Embryonic facial prominence (tissue), 1 donor: ENCODE data around the gene MAVS.
"Not testable (repeated sequence)": the region's sequence is repeated elsewhere in the genome, so short reads cannot be mapped to it uniquely, and the experiment has no call there.

ENCODE experiments used
- DNase-seq: peaks from one replicate; pipeline ENCODE4 v3.0.0-alpha.2; 2016; ENCODE audit errors: extremely low spot score

The MAVS gene

DNA sequence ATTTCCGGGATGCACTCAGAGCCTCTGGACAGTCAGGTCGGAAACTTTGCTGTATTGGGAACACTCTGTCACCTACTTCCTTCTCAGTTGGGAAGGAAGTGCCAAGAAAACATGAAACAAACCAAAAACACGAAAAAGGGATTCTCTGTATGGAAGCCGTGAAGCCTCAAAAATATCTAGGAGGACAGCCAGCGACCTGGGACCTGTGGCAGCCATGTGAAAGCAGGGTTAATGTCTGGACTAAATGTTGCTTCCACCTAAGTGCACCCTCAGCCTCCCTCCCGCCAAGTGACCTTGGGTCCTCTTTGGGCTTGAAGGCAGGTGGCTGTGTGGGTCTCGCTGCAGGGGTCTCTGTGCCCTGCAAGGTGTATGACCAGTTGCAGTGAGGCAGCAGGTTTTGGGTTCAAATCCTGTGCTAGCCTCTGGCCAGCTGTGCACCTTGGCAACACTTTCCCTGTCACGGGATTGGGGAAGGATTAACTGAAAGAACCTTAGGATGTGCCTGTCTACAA is 851 bp downstream of the MAVS start:
- no peak for DNase-seq

DNA sequence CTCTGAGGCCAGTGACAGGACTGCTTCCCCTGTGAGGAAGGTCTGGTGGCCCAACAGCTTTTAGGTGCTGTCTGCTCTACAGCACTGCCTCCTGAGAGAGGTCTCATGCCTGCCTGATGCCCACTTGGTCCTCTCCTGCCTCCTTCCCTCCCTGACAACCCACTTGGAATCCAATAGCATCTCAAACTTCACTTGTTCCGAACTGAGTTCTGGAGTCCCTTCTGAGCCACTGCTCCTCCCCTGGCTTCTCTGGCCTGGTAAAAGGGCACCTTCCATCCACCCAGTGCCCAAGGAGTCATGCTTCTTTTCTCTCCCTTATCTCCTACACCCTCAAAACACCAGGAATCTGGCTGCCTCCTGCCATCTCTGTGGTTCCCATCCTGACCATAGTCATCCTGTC is 1.9 kb downstream of the MAVS start:
- no peak for DNase-seq

GRCh38 chr20:3854462-3854871 is 7.8 kb downstream of the MAVS start:
- DNase-seq, result no peak

DNA sequence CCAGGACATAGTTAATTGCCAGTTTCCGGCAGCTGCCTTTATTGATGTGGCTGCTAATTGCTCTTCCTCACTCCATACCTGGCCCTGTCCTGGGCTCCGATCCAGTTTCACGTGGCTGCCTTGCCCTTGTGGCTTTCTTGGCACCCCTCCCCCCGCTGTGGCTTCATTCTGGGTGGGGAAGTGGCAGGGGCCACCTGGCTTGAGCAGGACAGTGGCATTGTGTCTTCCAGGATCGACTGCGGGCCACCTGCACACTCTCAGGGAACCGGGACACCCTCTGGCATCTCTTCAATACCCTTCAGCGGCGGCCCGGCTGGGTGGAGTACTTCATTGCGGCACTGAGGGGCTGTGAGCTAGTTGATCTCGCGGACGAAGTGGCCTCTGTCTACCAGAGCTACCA is 10.8 kb downstream of the MAVS start:
- no peak for DNase-seq

DNA sequence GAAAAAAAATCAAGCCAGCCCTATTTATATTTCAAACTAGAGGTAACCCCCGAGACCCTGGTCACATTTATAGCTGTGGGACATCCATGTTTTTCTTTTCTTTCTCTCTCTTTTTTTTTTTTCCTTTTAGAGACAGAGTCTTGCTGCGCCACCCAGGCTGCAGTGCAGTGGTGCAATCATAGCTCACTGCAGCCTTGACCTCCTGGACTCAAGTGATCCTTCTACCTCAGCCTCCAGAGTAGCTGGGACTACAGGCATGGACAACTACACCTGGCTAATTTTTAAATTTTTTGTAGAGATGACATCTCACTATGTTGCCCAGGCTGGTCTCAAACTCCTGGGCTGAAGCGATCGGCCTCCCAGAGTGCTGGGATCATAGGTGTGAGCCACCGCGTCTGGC is 12.1 kb downstream of the MAVS start:
- no peak for DNase-seq

DNA sequence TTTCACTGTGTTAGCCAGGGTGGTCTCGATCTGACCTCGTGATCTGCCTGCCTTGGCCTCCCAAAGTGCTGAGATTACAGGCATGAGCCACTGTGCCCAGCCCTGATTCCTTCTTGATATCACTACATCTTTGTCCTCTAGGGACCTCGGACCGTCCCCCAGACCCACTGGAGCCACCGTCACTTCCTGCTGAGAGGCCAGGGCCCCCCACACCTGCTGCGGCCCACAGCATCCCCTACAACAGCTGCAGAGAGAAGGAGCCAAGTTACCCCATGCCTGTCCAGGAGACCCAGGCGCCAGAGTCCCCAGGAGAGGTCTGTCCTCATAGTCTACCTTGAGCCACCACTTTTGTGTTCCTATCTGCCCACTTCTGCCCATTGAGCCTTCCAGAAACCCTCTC is 14.6 kb downstream of the MAVS start:
- no peak for DNase-seq

GRCh38 chr20:3862333-3862732 is 15.7 kb downstream of the MAVS start:
- DNase-seq, result no peak

DNA sequence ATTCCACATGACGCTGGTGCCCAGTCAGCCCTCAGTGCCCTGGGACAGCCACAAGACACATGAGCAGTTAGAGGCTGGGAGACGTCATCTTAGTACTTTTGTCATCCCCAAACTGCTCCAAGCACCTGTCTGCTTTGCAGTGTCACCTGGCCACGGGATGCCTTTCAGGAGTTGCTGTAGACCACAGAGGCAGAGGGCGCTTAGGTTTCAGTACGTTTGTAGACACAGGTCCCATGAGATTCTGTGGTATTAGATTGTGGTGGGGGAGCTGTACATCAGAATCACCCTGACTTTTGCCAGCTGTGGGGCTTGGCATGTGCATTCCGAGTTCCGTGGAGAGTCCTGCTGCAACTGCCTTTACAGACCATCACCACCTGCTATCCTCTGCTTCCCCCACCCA is 16.7 kb downstream of the MAVS start:
- no peak for DNase-seq

DNA sequence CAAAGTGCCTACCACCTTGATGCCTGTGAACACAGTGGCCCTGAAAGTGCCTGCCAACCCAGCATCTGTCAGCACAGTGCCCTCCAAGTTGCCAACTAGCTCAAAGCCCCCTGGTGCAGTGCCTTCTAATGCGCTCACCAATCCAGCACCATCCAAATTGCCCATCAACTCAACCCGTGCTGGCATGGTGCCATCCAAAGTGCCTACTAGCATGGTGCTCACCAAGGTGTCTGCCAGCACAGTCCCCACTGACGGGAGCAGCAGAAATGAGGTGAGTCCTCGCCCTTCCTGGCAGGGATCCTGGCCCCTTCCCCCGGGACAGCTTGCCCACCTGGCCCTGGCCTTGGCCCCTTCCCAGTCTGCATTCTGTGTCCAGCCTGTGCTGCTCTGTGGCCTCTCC is 17.9 kb downstream of the MAVS start:
- no peak for DNase-seq

GRCh38 chr20:3865152-3865886 is 18.7 kb downstream of the MAVS start:
- DNase-seq, result no peak

GRCh38 chr20:3865887-3866407 is 19.3 kb downstream of the MAVS start:
- DNase-seq, result no peak

DNA sequence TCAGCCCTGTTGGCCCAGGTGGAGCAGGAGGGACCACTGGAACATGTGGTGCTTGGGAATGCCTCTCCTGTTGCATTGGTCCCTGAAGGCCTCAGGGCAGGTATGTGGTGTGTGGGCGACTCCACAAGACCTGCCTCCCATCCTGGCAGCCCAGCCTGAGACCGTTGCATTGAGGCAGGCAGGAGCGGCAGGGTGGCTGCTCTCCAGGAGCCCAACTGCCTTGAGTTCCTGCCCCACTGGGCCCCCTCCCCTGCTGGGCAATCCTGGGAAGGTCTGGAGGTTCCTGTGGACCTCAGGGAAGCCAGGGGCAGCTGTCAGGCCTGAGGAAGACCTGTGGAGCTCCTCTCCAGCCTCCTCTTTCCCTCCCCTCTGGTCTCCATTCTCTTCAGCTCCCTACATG is 19.8 kb downstream of the MAVS start:
- no peak for DNase-seq

DNA sequence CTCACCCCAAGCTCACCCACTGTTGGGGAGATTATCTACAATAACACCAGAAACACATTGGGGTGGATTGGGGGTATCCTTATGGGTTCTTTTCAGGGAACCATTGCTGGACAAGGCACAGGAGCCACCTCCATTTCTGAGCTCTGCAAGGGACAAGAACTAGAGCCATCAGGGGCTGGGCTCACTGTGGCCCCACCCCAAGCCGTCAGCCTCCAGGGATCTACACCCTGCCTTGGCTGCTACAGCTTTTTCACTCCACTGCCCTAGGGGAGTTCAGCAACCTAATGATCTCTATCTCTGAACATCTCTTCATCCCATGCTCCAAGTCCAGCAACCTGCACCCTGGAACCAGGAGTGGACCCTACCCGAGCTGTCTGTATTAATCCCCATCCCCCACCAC is 21.2 kb downstream of the MAVS start:
- no peak for DNase-seq

DNA sequence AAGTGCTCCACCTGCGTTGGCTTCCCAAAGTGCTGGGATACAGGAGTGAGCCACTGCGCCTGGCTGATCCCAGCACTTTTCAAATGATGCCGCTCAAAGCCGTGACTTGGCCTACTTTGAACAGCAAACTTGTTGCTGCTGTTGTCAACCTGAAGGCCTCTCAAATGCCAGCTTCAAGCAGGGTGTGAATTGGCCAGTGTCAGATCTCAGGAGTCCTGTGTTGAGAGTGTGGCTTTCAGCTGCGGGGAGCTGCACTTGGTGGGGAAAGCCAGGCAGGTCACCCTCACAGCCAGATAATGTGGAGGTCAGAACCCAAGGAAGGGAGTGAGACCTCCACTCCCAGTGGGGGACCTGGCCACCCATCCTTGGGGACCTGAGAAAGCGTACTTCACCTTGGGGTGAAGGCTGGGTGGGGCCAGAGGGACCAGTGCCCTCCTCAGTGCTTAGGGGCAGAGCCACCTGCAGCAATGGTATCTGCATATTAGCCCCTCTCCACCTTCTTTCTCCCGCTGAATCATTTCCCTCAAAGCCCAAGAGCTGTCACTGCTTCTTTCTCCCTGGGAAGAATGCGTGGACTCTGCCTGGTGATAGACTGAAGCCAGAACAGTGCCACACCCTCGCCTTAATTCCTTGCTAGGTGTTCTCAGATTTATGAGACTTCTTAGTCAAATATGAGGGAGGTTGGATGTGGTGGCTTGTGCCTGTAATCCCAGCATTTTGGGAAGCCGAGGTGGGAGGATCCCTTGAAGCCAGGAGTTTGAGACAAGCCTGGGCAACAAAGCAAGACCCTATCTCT is 23.4 kb downstream of the MAVS start:
- no peak for DNase-seq

DNA sequence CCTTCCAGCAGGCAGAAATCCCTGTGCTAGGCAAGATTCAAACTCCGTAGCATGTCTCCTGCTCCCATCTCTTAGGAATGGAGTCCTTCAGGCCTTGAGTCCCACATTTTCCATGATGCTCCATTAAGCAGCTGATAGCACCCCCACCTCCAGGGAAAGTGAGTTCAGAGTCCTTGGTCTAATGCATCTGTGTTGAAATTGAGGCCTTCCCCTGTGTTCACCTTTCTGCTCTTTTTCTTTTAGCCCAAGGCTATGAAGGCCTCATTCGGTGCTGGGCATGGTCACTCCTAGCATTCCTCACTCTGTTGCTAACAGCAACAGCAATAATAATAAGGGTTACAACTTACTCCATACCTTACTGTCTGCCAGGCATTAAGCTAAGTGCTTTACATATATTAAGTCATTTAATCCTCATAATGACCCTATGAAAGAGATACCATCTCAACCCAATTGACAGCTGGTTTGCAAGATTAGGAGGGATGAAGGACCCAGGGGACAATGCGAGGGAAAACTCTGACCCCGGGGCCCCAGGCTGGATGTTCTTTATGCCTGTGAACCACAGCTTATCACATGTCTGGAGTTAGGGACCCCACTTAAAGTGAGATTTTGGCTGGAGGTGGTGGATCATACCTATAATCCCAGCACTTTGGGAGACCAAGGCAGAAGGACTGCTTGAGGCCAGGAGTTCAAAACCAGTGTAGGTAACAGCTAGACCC is 25.1 kb downstream of the MAVS start:
- no peak for DNase-seq

DNA sequence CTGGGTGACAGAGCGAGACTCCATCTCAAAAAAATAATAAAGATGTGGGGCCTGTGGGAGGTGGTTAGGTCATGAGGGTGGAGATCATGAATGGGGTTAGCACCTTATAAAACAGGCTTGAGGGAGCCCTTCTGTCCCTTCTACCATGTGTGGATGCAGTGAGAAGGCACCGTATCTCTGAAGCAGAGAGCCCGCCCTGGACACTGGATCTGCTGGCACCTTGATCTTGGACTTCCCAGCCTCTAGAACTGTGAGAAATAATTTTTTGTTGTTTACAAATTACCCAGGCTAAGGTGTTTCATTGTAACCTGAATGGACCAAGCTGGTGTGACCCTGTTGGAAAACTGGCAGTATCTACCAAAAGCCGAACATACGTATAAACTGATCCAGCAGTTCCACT is 26.9 kb downstream of the MAVS start:
- DNase-seq, result no peak

- no peak for DNase-seq
Measured at GRCh38 chr20:3874194-3874844, 27.7 kb downstream of the MAVS start.

- DNase-seq, result no peak
Measured at GRCh38 chr20:3875378-3875974, 28.8 kb downstream of the MAVS start.

DNA sequence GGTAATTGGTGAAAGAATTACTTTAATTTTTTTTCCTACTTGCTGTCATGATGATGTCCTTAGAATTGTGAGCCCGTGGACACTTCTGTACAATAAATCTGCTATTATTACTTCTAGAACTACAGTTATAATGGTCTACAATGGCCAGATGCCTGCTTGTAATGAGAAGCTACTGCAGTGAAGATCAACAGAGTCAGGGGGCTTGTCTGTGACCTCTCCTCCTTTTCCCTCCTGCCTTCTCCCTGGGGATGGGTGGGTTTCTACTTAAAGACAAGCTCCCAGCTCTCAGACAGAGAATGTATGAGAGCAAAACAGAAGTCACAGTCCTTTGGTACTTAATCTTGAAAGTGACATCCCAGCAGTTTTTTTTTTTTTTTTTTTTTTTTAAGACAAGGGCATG is 29.4 kb downstream of the MAVS start:
- no peak for DNase-seq

DNA sequence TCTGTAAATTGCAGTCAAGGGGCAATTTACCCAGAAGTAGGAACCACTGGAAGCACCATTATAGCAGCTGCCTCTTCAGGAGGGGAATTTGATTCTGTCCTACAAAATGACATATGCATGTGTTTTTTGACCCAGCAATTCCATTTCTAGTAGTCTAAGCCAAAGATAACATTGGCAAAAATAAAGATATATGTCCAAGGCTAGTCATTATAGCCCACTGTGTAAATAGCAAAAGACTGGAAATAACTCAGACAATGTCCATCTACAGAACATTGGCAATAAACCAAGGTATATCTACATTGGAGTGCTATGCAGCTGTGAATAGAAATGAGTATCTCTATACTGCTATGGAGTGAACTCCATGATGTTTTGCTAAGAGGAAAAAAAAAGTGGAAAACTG is 30.0 kb downstream of the MAVS start:
- no peak for DNase-seq

DNA sequence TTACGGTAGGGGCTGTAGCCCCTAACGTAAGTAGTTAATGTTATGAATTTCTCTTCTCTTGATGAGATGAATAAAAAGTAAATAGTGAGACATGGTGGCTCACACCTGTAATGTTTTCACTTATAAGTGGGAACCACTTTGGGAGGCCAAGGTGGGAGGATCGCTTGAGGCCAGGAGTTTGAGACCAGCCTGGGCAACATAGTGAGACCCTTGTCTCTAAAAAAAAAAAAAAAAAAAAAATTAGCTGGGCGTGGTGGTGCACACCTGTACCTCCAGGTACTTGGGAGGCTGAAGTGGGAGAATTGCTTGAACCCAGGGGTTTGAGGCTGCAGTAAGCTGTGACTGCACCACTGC is 32.3 kb downstream of the MAVS start:
- DNase-seq, result not testable (repeated sequence)

DNA sequence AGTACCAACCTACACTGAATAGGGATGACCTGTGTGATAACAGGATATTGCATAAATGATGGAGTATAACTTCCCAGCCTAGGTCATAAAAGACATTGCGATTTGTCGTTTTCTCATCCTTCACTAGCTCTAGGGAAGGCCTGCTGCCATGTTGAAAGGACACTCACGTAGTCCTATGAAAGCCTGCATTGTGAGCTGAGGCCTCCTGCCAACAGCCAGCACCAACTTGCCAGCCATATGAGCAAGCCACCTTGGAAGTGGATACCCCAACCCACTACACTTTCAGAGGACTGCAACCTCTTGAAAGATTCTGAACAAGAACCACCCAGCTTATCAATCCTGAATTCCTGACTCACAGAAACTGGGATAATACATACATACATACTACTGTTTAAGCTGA is 39.1 kb downstream of the MAVS start:
- no peak for DNase-seq
